Measurements from ENCODE around the gene UBAC1.

DNA sequence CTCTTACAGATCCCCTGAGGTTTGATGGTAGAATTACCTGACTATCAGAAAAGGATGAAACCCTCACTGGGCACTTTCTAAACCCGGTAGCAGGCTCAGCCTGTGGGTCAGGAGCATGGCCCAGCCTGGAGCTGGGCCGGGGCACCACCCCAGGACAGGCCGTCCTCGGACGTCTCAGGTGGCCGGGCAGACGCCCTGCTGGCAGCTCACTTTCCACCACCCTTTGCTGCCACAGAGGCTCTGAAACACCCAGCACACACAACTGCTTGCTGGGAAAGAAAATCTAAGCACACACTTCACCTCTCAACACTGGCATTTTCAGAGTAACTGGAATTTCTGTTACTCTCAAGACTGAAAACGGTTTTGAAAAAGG is 4.4 kb downstream of the UBAC1 start:
- TF ChIP-seq, protein P1, sequence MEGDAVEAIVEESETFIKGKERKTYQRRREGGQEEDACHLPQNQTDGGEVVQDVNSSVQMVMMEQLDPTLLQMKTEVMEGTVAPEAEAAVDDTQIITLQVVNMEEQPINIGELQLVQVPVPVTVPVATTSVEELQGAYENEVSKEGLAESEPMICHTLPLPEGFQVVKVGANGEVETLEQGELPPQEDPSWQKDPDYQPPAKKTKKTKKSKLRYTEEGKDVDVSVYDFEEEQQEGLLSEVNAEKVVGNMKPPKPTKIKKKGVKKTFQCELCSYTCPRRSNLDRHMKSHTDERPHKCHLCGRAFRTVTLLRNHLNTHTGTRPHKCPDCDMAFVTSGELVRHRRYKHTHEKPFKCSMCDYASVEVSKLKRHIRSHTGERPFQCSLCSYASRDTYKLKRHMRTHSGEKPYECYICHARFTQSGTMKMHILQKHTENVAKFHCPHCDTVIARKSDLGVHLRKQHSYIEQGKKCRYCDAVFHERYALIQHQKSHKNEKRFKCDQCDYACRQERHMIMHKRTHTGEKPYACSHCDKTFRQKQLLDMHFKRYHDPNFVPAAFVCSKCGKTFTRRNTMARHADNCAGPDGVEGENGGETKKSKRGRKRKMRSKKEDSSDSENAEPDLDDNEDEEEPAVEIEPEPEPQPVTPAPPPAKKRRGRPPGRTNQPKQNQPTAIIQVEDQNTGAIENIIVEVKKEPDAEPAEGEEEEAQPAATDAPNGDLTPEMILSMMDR (IDR thresholded peaks at IDR 0.05; ENCODE audit: poor library complexity): no peak
- no peak for TF ChIP-seq EZH2 (IDR thresholded peaks at IDR 0.05; ENCODE audit: borderline replicate concordance)
- no peak for TF ChIP-seq EZH2phosphoT487 (IDR thresholded peaks at IDR 0.05; ENCODE audit: low read depth, severe bottlenecking, unreplicated experiment)

Data from hepatocyte (in vitro differentiated cells).